IMR-90 (cell line): ENCODE data around the gene NUMA1. TPM values are rescaled to one million over a fixed set of nuclear protein-coding genes. Genes with fewer than 3 reads are reported as not detected.

Source experiments
- ATAC-seq: fragments of 200-7000 bp; cut with Tn5 transposase; 2 replicates; pipeline ENCODE4 v1.9.1; 2020; ENCODE audit warnings: low read depth, mild to moderate bottlenecking, moderate library complexity
- BruUV-seq: library from RNA; stranded (reverse); fragments of 400-500 nt; replicated peaks from 2 replicates; lab custom pipeline; 2021; lab: Mats Ljungman, UMichigan
- CTCF ChIA-PET: fragments of 300-600 bp; formaldehyde crosslinking; extraction: SDS; loops from one replicate; lab custom pipeline; 2021; ENCODE audit warnings: antibody characterized with exemption; lab: Yijun Ruan, JAX
- POLR2A ChIA-PET: fragments of 300-600 bp; sonication (Branson Sonifier 250); formaldehyde crosslinking; loops from one replicate; lab custom pipeline; 2022; ENCODE audit warnings: antibody characterized with exemption; ENCODE audit not compliant: unreplicated experiment; lab: Charles Lee
- DNase-seq: peaks from one replicate; pipeline ENCODE4 v3.0.0; 2013
- H2AFZ ChIP-seq: replicated peaks from 2 replicates; pipeline ENCODE3; 2013; ENCODE audit warnings: low read length, mild to moderate bottlenecking; ENCODE audit not compliant: poor library complexity
- H2AK5ac ChIP-seq: 2 replicates; pipeline ENCODE4 v1.6.1; 2013; ENCODE audit warnings: low read depth, low read length, inconsistent platforms
- H2AK9ac ChIP-seq: replicated peaks from 2 replicates; pipeline ENCODE3; 2013; ENCODE audit warnings: mild to moderate bottlenecking, low read depth, low read length, moderate library complexity; ENCODE audit not compliant: poor library complexity
- H2BK120ac ChIP-seq: 2 replicates; pipeline ENCODE4 v1.6.1; 2013; ENCODE audit warnings: low read depth, low read length, inconsistent platforms
- H2BK15ac ChIP-seq: 3 replicates; pipeline ENCODE4 v1.6.1; 2013; ENCODE audit warnings: low read depth, low read length, inconsistent platforms
- H2BK20ac ChIP-seq: 2 replicates; pipeline ENCODE4 v1.6.1; 2013; ENCODE audit warnings: low read depth, mild to moderate bottlenecking, inconsistent platforms, low read length, moderate library complexity
- H2BK5ac ChIP-seq: 2 replicates; pipeline ENCODE4 v1.6.1; 2013; ENCODE audit warnings: mild to moderate bottlenecking, low read depth, low read length, inconsistent platforms; ENCODE audit not compliant: poor library complexity, severe bottlenecking
- H3K14ac ChIP-seq: replicated peaks from 2 replicates; pipeline ENCODE4 v1.6.1; 2013; ENCODE audit warnings: low read depth, low read length, inconsistent platforms
- H3K18ac ChIP-seq: 2 replicates; pipeline ENCODE4 v1.6.1; 2013; ENCODE audit warnings: low read depth, low read length, control low read depth
- H3K23ac ChIP-seq: 2 replicates; pipeline ENCODE4 v1.6.1; 2013; ENCODE audit warnings: low read depth, low read length, inconsistent platforms
- H3K27ac ChIP-seq: 2 replicates; pipeline ENCODE4 v1.5.1; 2013; ENCODE audit warnings: mild to moderate bottlenecking, control low read depth, low read length; ENCODE audit not compliant: insufficient read depth
- H3K27me3 ChIP-seq: 2 replicates; pipeline ENCODE4 v1.6.1; 2013; ENCODE audit warnings: low read length; ENCODE audit not compliant: control insufficient read depth, insufficient read depth
- H3K36me3 ChIP-seq: 2 replicates; pipeline ENCODE4 v1.6.1; 2013; ENCODE audit warnings: low read length, mixed read lengths; ENCODE audit not compliant: control insufficient read depth, insufficient read depth
- H3K4ac ChIP-seq: 2 replicates; pipeline ENCODE4 v1.6.1; 2013; ENCODE audit warnings: low read depth, low read length, inconsistent platforms
- H3K4me1 ChIP-seq: 2 replicates; pipeline ENCODE4 v1.6.1; 2013; ENCODE audit warnings: low read length, mixed read lengths; ENCODE audit not compliant: control insufficient read depth, insufficient read depth
- H3K4me2 ChIP-seq: 2 replicates; pipeline ENCODE4 v1.6.1; 2013; ENCODE audit warnings: low read depth, mild to moderate bottlenecking, control low read depth, low read length, moderate library complexity
- H3K4me3 ChIP-seq: 2 replicates; pipeline ENCODE4 v1.5.1; 2013; ENCODE audit warnings: low read depth, mild to moderate bottlenecking, control low read depth, low read length, moderate library complexity; ENCODE audit not compliant: insufficient read depth
- H3K56ac ChIP-seq: 2 replicates; pipeline ENCODE4 v1.6.1; 2013; ENCODE audit warnings: low read length, inconsistent platforms; ENCODE audit not compliant: insufficient read depth; ENCODE audit errors: extremely low read depth
- H3K79me1 ChIP-seq, 2 experiments: 2 replicates each; pipeline ENCODE4 v1.6.1; 2013; ENCODE audit warnings: low read length in 2 of 2, inconsistent platforms in 1 of 2, low read depth in 1 of 2
- H3K9ac ChIP-seq: 2 replicates; pipeline ENCODE4 v1.6.1; 2013; ENCODE audit warnings: low read depth, low read length, control low read depth
- H3K9me1 ChIP-seq: 2 replicates; pipeline ENCODE4 v1.6.1; 2013; ENCODE audit warnings: low read length, inconsistent platforms; ENCODE audit not compliant: insufficient read depth
- H3K9me3 ChIP-seq: 2 replicates; pipeline ENCODE4 v1.6.1; 2013; ENCODE audit warnings: low read length; ENCODE audit not compliant: control insufficient read depth, insufficient read depth
- H4K20me1 ChIP-seq: 2 replicates; pipeline ENCODE4 v1.6.1; 2013; ENCODE audit warnings: low read length, inconsistent platforms; ENCODE audit not compliant: insufficient read depth
- H4K5ac ChIP-seq: 2 replicates; pipeline ENCODE4 v1.6.1; 2013; ENCODE audit warnings: mild to moderate bottlenecking, low read depth, low read length, control low read depth
- H4K8ac ChIP-seq, 2 experiments: 2 replicates each; pipeline ENCODE4 v1.6.1; 2013; ENCODE audit warnings: low read depth in 2 of 2, low read length in 2 of 2, control low read depth in 1 of 2, inconsistent platforms in 1 of 2
- H4K91ac ChIP-seq: 2 replicates; pipeline ENCODE4 v1.6.1; 2013; ENCODE audit warnings: low read depth, low read length, inconsistent platforms; ENCODE audit not compliant: insufficient read depth
- CHD1 ChIP-seq: IDR thresholded peaks from 2 replicates; pipeline ENCODE4 v1.6.1; 2012; ENCODE audit warnings: low read depth, low read length, improper control_type of control experiment
- ELK1 ChIP-seq: fragments of 150-350 bp; IDR thresholded peaks from 2 replicates; pipeline ENCODE4 v1.6.1; 2016; ENCODE audit warnings: low read depth, mild to moderate bottlenecking, low read length, moderate library complexity, borderline replicate concordance
- MXI1 ChIP-seq: IDR thresholded peaks from 2 replicates; pipeline ENCODE4 v1.6.1; 2012; ENCODE audit warnings: low read depth, mild to moderate bottlenecking, low read length, moderate library complexity, borderline replicate concordance
- POLR2A ChIP-seq: IDR thresholded peaks from 2 replicates; pipeline ENCODE4 v1.6.1; 2012; ENCODE audit warnings: mild to moderate bottlenecking, low read depth, low read length
- RAD21 ChIP-seq: IDR thresholded peaks from 2 replicates; pipeline ENCODE4 v1.6.1; 2012; ENCODE audit warnings: low read length, improper control_type of control experiment
- RCOR1 ChIP-seq: IDR thresholded peaks from 2 replicates; pipeline ENCODE4 v1.6.1; 2012; ENCODE audit warnings: mild to moderate bottlenecking, low read length, improper control_type of control experiment; ENCODE audit not compliant: insufficient replicate concordance
- SMC3 ChIP-seq: fragments of 150-350 bp; IDR thresholded peaks from 2 replicates; pipeline ENCODE4 v1.6.1; 2016; ENCODE audit warnings: low read depth, mild to moderate bottlenecking, antibody characterized with exemption, low read length, moderate library complexity
- WGBS, 2 experiments: methylation state at CpG; one replicate each; pipeline versions ENCODE4 v1.1.5 to v1.1.7; 2013; ENCODE audit warnings: missing lambda C conversion rate in 2 of 2; ENCODE audit not compliant: insufficient read length in 1 of 2; ENCODE audit errors: extremely low coverage in 2 of 2; 5-methylcytosine and 5-hydroxymethylcytosine counted together
- dilution Hi-C: fragments of 300-500 bp; cut with HindIII; formaldehyde crosslinking; loops from one replicate; pipeline ENCODE4 v1.14.3; 2018; ENCODE audit warnings: low sequenced_read_pairs; ENCODE audit not compliant: unreplicated experiment
- in situ Hi-C: fragments of 300-500 bp; cut with MboI; formaldehyde crosslinking; loops from 3 replicates; pipeline ENCODE4 v1.14.3; 2019; ENCODE audit warnings: low sequenced_read_pairs, inconsistent platforms, mixed read lengths
- intact Hi-C: fragments of 100-400 bp; cut with micrococcal nuclease; formaldehyde crosslinking; loops from 2 replicates; pipeline ENCODE4 v1.10.0; 2022
- polyA plus RNA-seq, 3 experiments: library from polyadenylated mRNA; depleted of rRNA; stranded (reverse); fragments of >200 nt; gene quantifications; 2 replicates each; pipeline ENCODE4 v1.2.3, GENCODE V29; 2012; ENCODE audit warnings: low replicate concordance in 1 of 3
- total RNA-seq: library from RNA; depleted of rRNA; stranded (reverse); fragments of >200 nt; gene quantifications from 2 replicates; pipeline ENCODE4 v1.2.3, GENCODE V29; 2012
- TF ChIP-seq, protein P1 (sequence below): conservative IDR thresholded peaks from 2 replicates; pipeline ENCODE4 v1.5.1; 2012; ENCODE audit warnings: mild to moderate bottlenecking, low read depth, low read length, improper control_type of control experiment

Gene NUMA1
- total and polyA plus RNA-seq, 2 of the 4 experiments (the other 2 are of a cell fraction): 61.7 to 97.0 TPM

DNA sequence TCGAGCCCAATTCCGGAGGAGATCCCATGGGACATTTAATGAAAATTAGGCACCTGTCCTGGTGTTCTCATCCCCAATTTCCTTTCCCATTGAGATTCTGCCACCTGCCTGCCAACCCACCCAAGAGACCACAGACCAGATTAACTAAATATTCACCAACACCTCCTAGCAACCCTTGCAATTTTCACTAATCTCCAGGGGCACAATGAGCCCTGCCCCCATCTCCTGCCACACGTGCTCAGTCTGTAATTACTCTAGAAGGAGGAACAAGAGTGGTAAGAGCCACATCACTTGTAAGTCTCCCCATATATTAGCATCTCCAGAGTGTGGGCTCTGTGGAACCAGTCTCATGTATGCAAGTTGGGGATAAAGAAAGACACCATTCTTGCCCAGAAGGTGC lies 43.7 kb downstream of the NUMA1 start:
- Histone ChIP-seq H3K56ac (no peak overlapping the region), H3K14ac (no peak overlapping the region), H2BK15ac (no peak overlapping the region), H2AK5ac (no peak overlapping the region; the same call in 1 of the 2 replicates), H3K23ac (no peak overlapping the region), H2AFZ (no peak overlapping the region), H3K9me3 (no peaks in the 10 kb centered on the region), H3K4me1 (peaks cover 7% of the 10 kb centered on the region), H4K91ac (no peak overlapping the region), H3K4ac (no peak overlapping the region), H2BK20ac (no peak overlapping the region), H4K20me1 (peaks cover 37% of the 10 kb centered on the region), H3K9ac (no peak overlapping the region), H2BK5ac (no peak overlapping the region), H3K36me3 (peaks cover 18% of the 10 kb centered on the region), H3K79me1 (peaks cover 0 to 82% of the 10 kb centered on the region in 2 experiments), H2BK120ac (no peak overlapping the region), H3K9me1 (peaks cover 10% of the 10 kb centered on the region), H4K5ac (no peak overlapping the region), H3K27me3 (no peaks in the 10 kb centered on the region), H2AK9ac (no peak overlapping the region), H3K4me3 (no peak overlapping the region), H3K4me2 (no peak overlapping the region), H3K27ac (no peak overlapping the region), H4K8ac (no peak overlapping the region), H3K18ac (no peak overlapping the region)
- dilution Hi-C loops (no loop called here), in situ Hi-C loops (loop anchor here (5.0 kb wide), 1 partner anchor 41 kb away; no protein-coding TSS in a partner anchor), intact Hi-C loops (no loop called here)
- ChIA-PET CTCF (no interaction called here), POLR2A (no interaction called here)
- no TSS peak for BruUV-seq
- ATAC-seq (no peak), DNase-seq (no peak)
- no peak for TF ChIP-seq SMC3
- TF ChIP-seq CHD1: no peak
- TF ChIP-seq, protein P1, sequence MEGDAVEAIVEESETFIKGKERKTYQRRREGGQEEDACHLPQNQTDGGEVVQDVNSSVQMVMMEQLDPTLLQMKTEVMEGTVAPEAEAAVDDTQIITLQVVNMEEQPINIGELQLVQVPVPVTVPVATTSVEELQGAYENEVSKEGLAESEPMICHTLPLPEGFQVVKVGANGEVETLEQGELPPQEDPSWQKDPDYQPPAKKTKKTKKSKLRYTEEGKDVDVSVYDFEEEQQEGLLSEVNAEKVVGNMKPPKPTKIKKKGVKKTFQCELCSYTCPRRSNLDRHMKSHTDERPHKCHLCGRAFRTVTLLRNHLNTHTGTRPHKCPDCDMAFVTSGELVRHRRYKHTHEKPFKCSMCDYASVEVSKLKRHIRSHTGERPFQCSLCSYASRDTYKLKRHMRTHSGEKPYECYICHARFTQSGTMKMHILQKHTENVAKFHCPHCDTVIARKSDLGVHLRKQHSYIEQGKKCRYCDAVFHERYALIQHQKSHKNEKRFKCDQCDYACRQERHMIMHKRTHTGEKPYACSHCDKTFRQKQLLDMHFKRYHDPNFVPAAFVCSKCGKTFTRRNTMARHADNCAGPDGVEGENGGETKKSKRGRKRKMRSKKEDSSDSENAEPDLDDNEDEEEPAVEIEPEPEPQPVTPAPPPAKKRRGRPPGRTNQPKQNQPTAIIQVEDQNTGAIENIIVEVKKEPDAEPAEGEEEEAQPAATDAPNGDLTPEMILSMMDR: no peak
- TF ChIP-seq ELK1: no peak
- TF ChIP-seq RAD21: no peak
- no peak for TF ChIP-seq RCOR1
- no peak for TF ChIP-seq MXI1
- no peak for TF ChIP-seq POLR2A
- WGBS, 2 experiments: no CpG with 5 or more reads among the region's 3 CpGs
